HEK293 (cell line): Measurements from ENCODE around the gene CEBPG.

ENCODE experiments used
- MZF1 ChIP-seq: fragments of 450-650 bp; formaldehyde crosslinking; IDR thresholded peaks from 2 replicates; pipeline ENCODE4 v1.5.1; 2017; ENCODE audit warnings: missing biosample characterization, missing genetic modification characterization, borderline replicate concordance
- ZNF701 ChIP-seq: fragments of 450-650 bp; formaldehyde crosslinking; IDR thresholded peaks from 2 replicates; pipeline ENCODE4 v1.5.1; 2016; ENCODE audit warnings: missing biosample characterization, missing genetic modification characterization
- ZSCAN16 ChIP-seq: fragments of 450-650 bp; formaldehyde crosslinking; IDR thresholded peaks from 2 replicates; pipeline ENCODE4 v1.5.1; 2016; ENCODE audit warnings: missing biosample characterization, missing genetic modification characterization
- TF ChIP-seq, protein P1 (sequence below): fragments of 450-650 bp; formaldehyde crosslinking; IDR thresholded peaks from 2 replicates; pipeline ENCODE4 v1.5.1; 2016; ENCODE audit warnings: missing biosample characterization, missing genetic modification characterization
- TF ChIP-seq, protein P2 (sequence below): fragments of 450-650 bp; formaldehyde crosslinking; IDR thresholded peaks from 2 replicates; pipeline ENCODE4 v1.5.1; 2016; ENCODE audit warnings: missing biosample characterization, missing genetic modification characterization

- TF ChIP-seq MZF1 (tag by site-specific recombination) (no peak), ZSCAN16 (tag by site-specific recombination) (no peak), ZNF701 (tag by site-specific recombination) (no peak)
- TF ChIP-seq, protein P1, sequence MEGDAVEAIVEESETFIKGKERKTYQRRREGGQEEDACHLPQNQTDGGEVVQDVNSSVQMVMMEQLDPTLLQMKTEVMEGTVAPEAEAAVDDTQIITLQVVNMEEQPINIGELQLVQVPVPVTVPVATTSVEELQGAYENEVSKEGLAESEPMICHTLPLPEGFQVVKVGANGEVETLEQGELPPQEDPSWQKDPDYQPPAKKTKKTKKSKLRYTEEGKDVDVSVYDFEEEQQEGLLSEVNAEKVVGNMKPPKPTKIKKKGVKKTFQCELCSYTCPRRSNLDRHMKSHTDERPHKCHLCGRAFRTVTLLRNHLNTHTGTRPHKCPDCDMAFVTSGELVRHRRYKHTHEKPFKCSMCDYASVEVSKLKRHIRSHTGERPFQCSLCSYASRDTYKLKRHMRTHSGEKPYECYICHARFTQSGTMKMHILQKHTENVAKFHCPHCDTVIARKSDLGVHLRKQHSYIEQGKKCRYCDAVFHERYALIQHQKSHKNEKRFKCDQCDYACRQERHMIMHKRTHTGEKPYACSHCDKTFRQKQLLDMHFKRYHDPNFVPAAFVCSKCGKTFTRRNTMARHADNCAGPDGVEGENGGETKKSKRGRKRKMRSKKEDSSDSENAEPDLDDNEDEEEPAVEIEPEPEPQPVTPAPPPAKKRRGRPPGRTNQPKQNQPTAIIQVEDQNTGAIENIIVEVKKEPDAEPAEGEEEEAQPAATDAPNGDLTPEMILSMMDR (tag by site-specific recombination), result no peak
- TF ChIP-seq, protein P2, sequence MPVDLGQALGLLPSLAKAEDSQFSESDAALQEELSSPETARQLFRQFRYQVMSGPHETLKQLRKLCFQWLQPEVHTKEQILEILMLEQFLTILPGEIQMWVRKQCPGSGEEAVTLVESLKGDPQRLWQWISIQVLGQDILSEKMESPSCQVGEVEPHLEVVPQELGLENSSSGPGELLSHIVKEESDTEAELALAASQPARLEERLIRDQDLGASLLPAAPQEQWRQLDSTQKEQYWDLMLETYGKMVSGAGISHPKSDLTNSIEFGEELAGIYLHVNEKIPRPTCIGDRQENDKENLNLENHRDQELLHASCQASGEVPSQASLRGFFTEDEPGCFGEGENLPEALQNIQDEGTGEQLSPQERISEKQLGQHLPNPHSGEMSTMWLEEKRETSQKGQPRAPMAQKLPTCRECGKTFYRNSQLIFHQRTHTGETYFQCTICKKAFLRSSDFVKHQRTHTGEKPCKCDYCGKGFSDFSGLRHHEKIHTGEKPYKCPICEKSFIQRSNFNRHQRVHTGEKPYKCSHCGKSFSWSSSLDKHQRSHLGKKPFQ (tag by site-specific recombination), result no peak
These were observed 8.5 kb downstream of the CEBPG start for GRCh38 chr19:33382006-33382405.
